Right lobe of liver (tissue), 4 donors: ENCODE measurements around the gene DDX24.

ENCODE experiments used
- CTCF ChIP-seq, 4 donors: fragments of 200-600 bp in 3 of 4; fragments of 450-650 bp in 1 of 4; IDR thresholded peaks; one replicate each; pipeline versions ENCODE4 v1.5.1 to v1.8.0; 2016 to 2022; ENCODE audit warnings: antibody characterized with exemption in 4 of 4, mild to moderate bottlenecking in 2 of 4
- POLR2A ChIP-seq: fragments of 450-650 bp; IDR thresholded peaks from one replicate; pipeline ENCODE4 v1.6.1; 2017; ENCODE audit warnings: antibody characterized with exemption, mild to moderate bottlenecking
- donor health status: DM: no; HTN: no; CAD: no.
- donor health status: DM: no; HTN: no; CAD: no.
- donor health status: DM: no; HTN: yes; CAD: no.

GRCh38 chr14:94031161-94031882 is 49.7 kb downstream of the DDX24 start:
- TF ChIP-seq POLR2A (no peak), CTCF (IDR thresholded peaks at IDR 0.05) (no peak)
